DOHH2 (cell line): ENCODE measurements around the gene FASN.

Experiments
- H3F3A ChIP-seq: fragments of 200-600 bp; sonication (generic), shearing (Covaris generic); 2 replicates; pipeline ENCODE4 v1.6.0; 2016; ENCODE audit warnings: antibody characterized with exemption, mild to moderate bottlenecking; ENCODE audit not compliant: control insufficient read depth, insufficient read depth
- H3K27ac ChIP-seq: fragments of 200-600 bp; sonication (generic); 2 replicates; pipeline ENCODE4 v1.5.1; 2014; ENCODE audit warnings: low read depth, mild to moderate bottlenecking, low read length, moderate library complexity
- H3K27me3 ChIP-seq: fragments of 200-600 bp; sonication (generic); 2 replicates; pipeline ENCODE4 v1.6.1; 2014; ENCODE audit warnings: mild to moderate bottlenecking, low read length, mixed read lengths; ENCODE audit not compliant: control insufficient read depth
- H3K36me3 ChIP-seq: fragments of 200-600 bp; sonication (generic); 2 replicates; pipeline ENCODE4 v1.6.1; 2014; ENCODE audit warnings: mild to moderate bottlenecking, low read length, moderate library complexity, mixed read lengths; ENCODE audit not compliant: control insufficient read depth
- H3K4me1 ChIP-seq: fragments of 200-600 bp; sonication (generic); 2 replicates; pipeline ENCODE4 v1.6.1; 2014; ENCODE audit warnings: mild to moderate bottlenecking, low read length, mixed read lengths; ENCODE audit not compliant: control insufficient read depth
- H3K4me2 ChIP-seq: fragments of 200-600 bp; sonication (generic); 2 replicates; pipeline ENCODE4 v1.6.0; 2014; ENCODE audit warnings: mild to moderate bottlenecking, low read length, moderate library complexity
- H3K4me3 ChIP-seq: fragments of 200-600 bp; sonication (generic); 2 replicates; pipeline ENCODE4 v1.5.1; 2014; ENCODE audit warnings: mild to moderate bottlenecking, low read length, mixed read lengths
- H3K79me2 ChIP-seq: fragments of 200-600 bp; sonication (generic); 2 replicates; pipeline ENCODE4 v1.6.1; 2014; ENCODE audit warnings: mild to moderate bottlenecking, low read length, mixed read lengths; ENCODE audit not compliant: control insufficient read depth
- H3K9me2 ChIP-seq: fragments of 200-600 bp; sonication (generic); replicated peaks from 2 replicates; pipeline ENCODE4 v1.6.1; 2014; ENCODE audit warnings: mild to moderate bottlenecking, low read length, mixed read lengths; ENCODE audit not compliant: control insufficient read depth
- H3K9me3 ChIP-seq: fragments of 200-600 bp; sonication (generic); 2 replicates; pipeline ENCODE4 v1.6.1; 2014; ENCODE audit warnings: antibody characterized with exemption, low read length, mixed read lengths; ENCODE audit not compliant: control insufficient read depth, insufficient read depth
- H4K20me1 ChIP-seq: fragments of 200-600 bp; sonication (generic); 2 replicates; pipeline ENCODE4 v1.6.0; 2014; ENCODE audit warnings: low read depth, mild to moderate bottlenecking, antibody characterized with exemption, low read length, moderate library complexity; ENCODE audit not compliant: control insufficient read depth, insufficient read depth
- EZH2phosphoT487 ChIP-seq: fragments of 200-600 bp; sonication (generic); IDR thresholded peaks from 2 replicates; pipeline ENCODE4 v1.6.1; 2017; ENCODE audit warnings: borderline replicate concordance, mild to moderate bottlenecking, antibody characterized with exemption, low read length, moderate library complexity, mixed read lengths
- TF ChIP-seq, protein P1 (sequence below): fragments of 200-600 bp; sonication (generic); IDR thresholded peaks from one replicate; pipeline ENCODE4 v1.5.1; 2014; ENCODE audit warnings: antibody characterized with exemption, mild to moderate bottlenecking, low read depth, low read length; ENCODE audit not compliant: poor library complexity, severe bottlenecking

The FASN gene

DNA sequence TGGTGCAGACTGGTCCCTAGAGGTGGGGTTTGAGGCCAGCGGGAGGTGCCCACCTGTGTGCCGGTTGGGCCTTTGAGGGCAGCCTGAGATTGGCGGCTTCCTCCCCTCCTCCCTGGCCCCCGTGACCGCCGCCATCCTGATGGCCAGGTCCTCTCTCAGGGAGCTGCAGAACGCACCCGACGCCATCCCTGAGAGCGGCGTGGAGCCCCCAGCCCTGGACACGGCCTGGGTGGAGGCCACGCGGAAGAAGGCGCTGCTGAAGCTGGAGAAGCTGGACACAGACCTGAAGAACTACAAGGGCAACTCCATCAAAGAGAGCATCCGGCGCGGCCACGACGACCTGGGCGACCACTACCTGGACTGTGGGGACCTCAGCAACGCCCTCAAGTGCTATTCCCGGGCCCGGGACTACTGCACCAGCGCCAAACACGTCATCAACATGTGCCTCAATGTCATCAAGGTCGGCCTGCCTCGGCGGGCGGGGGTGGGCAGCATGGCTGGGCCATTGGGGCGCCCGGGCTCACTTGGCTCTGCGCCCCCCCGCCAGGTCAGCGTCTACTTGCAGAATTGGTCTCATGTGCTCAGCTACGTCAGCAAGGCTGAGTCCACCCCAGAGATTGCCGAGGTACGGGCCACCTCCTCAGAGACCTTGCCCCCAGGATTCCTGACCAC, 43.5 kb downstream of the FASN start:
- Histone ChIP-seq H3F3A (no peaks in the 10 kb centered on the region), H3K4me3 (no peak overlapping the region), H3K9me2 (no peaks in the 10 kb centered on the region), H3K79me2 (peaks cover 19% of the 10 kb centered on the region), H3K4me2 (no peak overlapping the region), H3K27ac (no peak overlapping the region), H3K9me3 (no peaks in the 10 kb centered on the region), H3K36me3 (peaks cover 53% of the 10 kb centered on the region), H4K20me1 (peaks cover 3% of the 10 kb centered on the region; the same call in 1 of the 2 replicates), H3K4me1 (peaks cover 17% of the 10 kb centered on the region), H3K27me3 (no peaks in the 10 kb centered on the region)
- no peak for TF ChIP-seq EZH2phosphoT487
- TF ChIP-seq, protein P1, sequence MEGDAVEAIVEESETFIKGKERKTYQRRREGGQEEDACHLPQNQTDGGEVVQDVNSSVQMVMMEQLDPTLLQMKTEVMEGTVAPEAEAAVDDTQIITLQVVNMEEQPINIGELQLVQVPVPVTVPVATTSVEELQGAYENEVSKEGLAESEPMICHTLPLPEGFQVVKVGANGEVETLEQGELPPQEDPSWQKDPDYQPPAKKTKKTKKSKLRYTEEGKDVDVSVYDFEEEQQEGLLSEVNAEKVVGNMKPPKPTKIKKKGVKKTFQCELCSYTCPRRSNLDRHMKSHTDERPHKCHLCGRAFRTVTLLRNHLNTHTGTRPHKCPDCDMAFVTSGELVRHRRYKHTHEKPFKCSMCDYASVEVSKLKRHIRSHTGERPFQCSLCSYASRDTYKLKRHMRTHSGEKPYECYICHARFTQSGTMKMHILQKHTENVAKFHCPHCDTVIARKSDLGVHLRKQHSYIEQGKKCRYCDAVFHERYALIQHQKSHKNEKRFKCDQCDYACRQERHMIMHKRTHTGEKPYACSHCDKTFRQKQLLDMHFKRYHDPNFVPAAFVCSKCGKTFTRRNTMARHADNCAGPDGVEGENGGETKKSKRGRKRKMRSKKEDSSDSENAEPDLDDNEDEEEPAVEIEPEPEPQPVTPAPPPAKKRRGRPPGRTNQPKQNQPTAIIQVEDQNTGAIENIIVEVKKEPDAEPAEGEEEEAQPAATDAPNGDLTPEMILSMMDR: no peak

DNA sequence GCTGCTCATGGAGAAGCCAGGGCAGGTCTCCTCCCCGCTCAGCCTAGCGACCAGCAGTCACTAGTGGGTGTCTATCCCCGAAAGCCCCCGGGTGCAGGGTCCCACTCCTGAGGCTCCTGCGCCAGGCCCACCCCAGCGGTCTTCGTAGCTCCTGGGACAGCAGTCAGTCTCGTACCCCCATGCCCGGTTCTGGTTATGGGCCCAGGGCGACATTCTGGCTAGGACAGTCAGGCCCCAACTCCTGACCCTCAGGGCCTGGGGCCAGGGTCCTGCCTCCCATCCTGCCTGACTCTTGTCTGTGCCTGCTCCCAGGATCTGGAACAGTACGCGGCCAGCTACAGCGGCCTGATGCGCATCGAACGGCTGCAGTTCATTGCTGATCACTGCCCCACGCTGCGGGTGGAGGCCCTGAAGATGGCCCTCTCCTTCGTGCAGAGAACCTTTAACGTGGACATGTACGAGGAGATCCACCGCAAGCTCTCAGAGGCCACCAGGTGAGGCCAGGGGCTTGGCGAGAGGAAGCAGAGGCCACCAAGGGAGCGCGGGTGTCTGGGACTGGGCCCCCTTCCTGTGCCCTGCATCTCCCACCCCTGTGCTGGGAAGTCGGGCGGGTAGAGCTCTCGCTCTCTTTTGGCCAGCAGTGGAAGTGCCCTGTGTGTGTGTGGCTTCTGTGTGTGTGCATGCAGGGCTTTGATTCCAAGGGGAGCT, 44.3 kb downstream of the FASN start:
- peaks cover 3% of the 10 kb centered on the region; the same call in 1 of the 2 replicates for H4K20me1 ChIP-seq
- peaks cover 19% of the 10 kb centered on the region for H3K79me2 ChIP-seq
- no peaks in the 10 kb centered on the region for H3K9me2 ChIP-seq
- TF ChIP-seq EZH2phosphoT487: no peak
- TF ChIP-seq, protein P1: no peak
- no peaks in the 10 kb centered on the region for H3K27me3 ChIP-seq
- H3K27ac ChIP-seq: no peak overlapping the region
- peaks cover 46% of the 10 kb centered on the region for H3K36me3 ChIP-seq
- H3K4me2 ChIP-seq: peak overlapping the region; percentile 94
- H3K4me3 ChIP-seq: no peak overlapping the region
- peaks cover 17% of the 10 kb centered on the region for H3K4me1 ChIP-seq
- H3F3A ChIP-seq: no peaks in the 10 kb centered on the region
- no peaks in the 10 kb centered on the region for H3K9me3 ChIP-seq

DNA sequence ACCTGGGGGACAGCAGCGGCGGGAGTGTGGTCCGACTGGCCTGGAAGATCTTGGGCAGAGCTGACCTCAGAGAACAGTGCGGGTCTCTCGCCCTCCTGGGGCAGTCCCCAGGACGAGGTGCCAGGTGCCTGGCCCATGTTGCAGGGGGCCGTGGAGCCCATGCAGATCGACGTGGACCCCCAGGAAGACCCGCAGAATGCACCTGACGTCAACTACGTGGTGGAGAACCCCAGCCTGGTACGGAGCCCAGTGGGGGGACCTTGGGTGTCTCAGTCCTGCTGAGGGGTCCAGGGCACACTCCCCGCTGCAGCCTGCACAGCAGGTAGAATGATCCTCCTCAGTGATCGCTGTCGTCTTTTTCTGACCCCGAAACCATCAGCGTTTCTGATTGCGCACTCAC, 44.9 kb downstream of the FASN start:
- no peaks in the 10 kb centered on the region for H3K9me2 ChIP-seq
- H3K79me2 ChIP-seq: peaks cover 19% of the 10 kb centered on the region
- no peak overlapping the region for H3K27ac ChIP-seq
- H3K9me3 ChIP-seq: no peaks in the 10 kb centered on the region
- H3K4me3 ChIP-seq: peak overlapping the region; percentile 97
- peak overlapping the region; percentile 94 for H3K4me2 ChIP-seq
- TF ChIP-seq, protein P1: no peak
- H3K4me1 ChIP-seq: peaks cover 17% of the 10 kb centered on the region
- peaks cover 3% of the 10 kb centered on the region; the same call in 1 of the 2 replicates for H4K20me1 ChIP-seq
- peaks cover 40% of the 10 kb centered on the region for H3K36me3 ChIP-seq
- no peaks in the 10 kb centered on the region for H3F3A ChIP-seq
- no peaks in the 10 kb centered on the region for H3K27me3 ChIP-seq
